Right atrium auricular region (tissue), 2 donors: Measurements from ENCODE around the gene ALAD. TPM values are rescaled to one million over a fixed set of nuclear protein-coding genes. Genes with fewer than 3 reads are reported as not detected.

Experiments used
- DNase-seq: peaks from one replicate; pipeline ENCODE4 v3.0.0-alpha.2; 2019; ENCODE audit warnings: low spot score
- H3K27ac ChIP-seq, 2 donors: fragments of 200-600 bp; sonication (generic); 1 replicate in 1 of 2; 2 replicates in 1 of 2; pipeline ENCODE4 v1.5.1; 2016 to 2019
- H3K27me3 ChIP-seq, 2 donors: fragments of 200-600 bp; sonication (generic); one replicate each; pipeline versions ENCODE4 v1.5.1 to v1.6.0; 2017 to 2019
- H3K36me3 ChIP-seq: fragments of 200-600 bp; sonication (generic); one replicate; pipeline ENCODE4 v1.5.1; 2016
- H3K4me1 ChIP-seq, 2 donors: fragments of 200-600 bp; sonication (generic); one replicate each; pipeline versions ENCODE4 v1.5.1 to v1.6.0; 2017 to 2019
- H3K4me3 ChIP-seq, 2 donors: fragments of 200-600 bp; sonication (generic); 1 replicate in 1 of 2; 2 replicates in 1 of 2; pipeline ENCODE4 v1.5.1; 2017 to 2019; ENCODE audit warnings: mild to moderate bottlenecking in 1 of 2, moderate library complexity in 1 of 2
- H3K9me3 ChIP-seq, 2 donors: fragments of 200-600 bp; sonication (generic); one replicate each; pipeline ENCODE4 v1.5.1; 2019
- CTCF ChIP-seq, 2 donors: fragments of 200-600 bp; sonication (generic); IDR thresholded peaks; one replicate each; pipeline ENCODE4 v1.5.1; 2019; ENCODE audit warnings: antibody characterized with exemption in 2 of 2
- total RNA-seq, 2 donors: library from RNA; depleted of rRNA; stranded (reverse); fragments of >200 nt; gene quantifications; one replicate each; pipeline ENCODE4 v1.1.0, GENCODE V29; 2016

Gene ALAD
- total RNA-seq, 2 donors from 2014 or later: 16.2 to 17.8 TPM

- H3K4me3 ChIP-seq: peak within 1 kb of the TSS; percentile 64 to 76
- H3K36me3 ChIP-seq: peaks cover 20% of the 10 kb centered on the region
- H3K27ac ChIP-seq: peak within 1 kb of the TSS; percentile 71 to 76
- peak; percentile 76 for DNase-seq
- no peaks in the 10 kb centered on the region for H3K27me3 ChIP-seq
- H3K4me1 ChIP-seq: peaks cover 0 to 8% of the 10 kb centered on the region in 2 donors
- H3K9me3 ChIP-seq: no peaks in the 10 kb centered on the region
- no peak for TF ChIP-seq CTCF (IDR thresholded peaks at IDR 0.05)
These were observed 24.2 kb downstream of the ALAD start, which contains the start of gene HDHD3 for GRCh38 chr9:113376634-113377567. HDHD3 (minus strand) TSS chr9:113376986; CDS start chr9:113374354, 2,632 bp downstream.

GRCh38 chr9:113375057-113376023, 25.7 kb downstream of the ALAD start:
- Histone ChIP-seq H3K4me1 (peaks cover 0 to 8% of the 10 kb centered on the region in 2 donors), H3K9me3 (no peaks in the 10 kb centered on the region), H3K36me3 (peaks cover 20% of the 10 kb centered on the region), H3K27ac (no peak overlapping the region), H3K4me3 (peak overlapping the region in 1 of 2 donors; percentile 76), H3K27me3 (no peaks in the 10 kb centered on the region)
- TF ChIP-seq CTCF (IDR thresholded peaks at IDR 0.05): no peak
- DNase-seq: no peak

- Histone ChIP-seq H3K27ac (no peak overlapping the region), H3K36me3 (peaks cover 20% of the 10 kb centered on the region), H3K9me3 (no peaks in the 10 kb centered on the region), H3K4me1 (peaks cover 0 to 8% of the 10 kb centered on the region in 2 donors), H3K27me3 (no peaks in the 10 kb centered on the region), H3K4me3 (no peak overlapping the region)
- no peak for TF ChIP-seq CTCF (IDR thresholded peaks at IDR 0.05)
- no peak for DNase-seq
These were observed 27.2 kb downstream of the ALAD start for GRCh38 chr9:113373676-113374392.

- Histone ChIP-seq H3K27me3 (no peaks in the 10 kb centered on the region), H3K36me3 (peaks cover 20% of the 10 kb centered on the region), H3K4me3 (no peak overlapping the region), H3K4me1 (peaks cover 0 to 8% of the 10 kb centered on the region in 2 donors), H3K27ac (no peak overlapping the region), H3K9me3 (no peaks in the 10 kb centered on the region)
- TF ChIP-seq CTCF (IDR thresholded peaks at IDR 0.05): no peak
- DNase-seq: no peak
These were observed 27.8 kb downstream of the ALAD start for GRCh38 chr9:113373256-113373655.

- H3K4me1 ChIP-seq: peaks cover 0 to 8% of the 10 kb centered on the region in 2 donors
- no peak for DNase-seq
- TF ChIP-seq CTCF (IDR thresholded peaks at IDR 0.05): no peak
- no peaks in the 10 kb centered on the region for H3K9me3 ChIP-seq
- no peak overlapping the region for H3K4me3 ChIP-seq
- peaks cover 20% of the 10 kb centered on the region for H3K36me3 ChIP-seq
- no peaks in the 10 kb centered on the region for H3K27me3 ChIP-seq
- H3K27ac ChIP-seq: no peak overlapping the region
These were observed 29.0 kb downstream of the ALAD start for GRCh38 chr9:113372059-113372458.
